ENCODE data around the gene TTPAL.

Gene TTPAL

DNA sequence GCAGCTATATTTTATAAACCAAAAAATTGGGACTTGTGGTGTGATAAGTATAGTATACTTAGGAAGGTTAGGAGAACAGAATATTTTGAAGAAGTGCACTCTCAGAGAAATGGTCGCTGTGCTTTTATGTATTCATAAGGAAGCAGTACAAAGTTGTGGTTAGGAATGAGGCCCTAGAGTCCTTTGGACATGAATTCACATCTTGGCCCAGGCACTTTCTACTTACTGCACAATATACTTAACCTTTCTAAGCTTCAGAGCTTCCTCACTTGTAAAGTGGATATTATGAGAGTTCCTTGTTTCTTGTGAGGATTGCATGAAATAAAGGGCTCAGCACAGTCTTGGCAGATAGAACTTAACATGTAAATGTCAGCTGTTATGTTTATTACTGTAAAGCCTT, 67.2 kb downstream of the TTPAL start:
- DNase-seq: no peak

DNA sequence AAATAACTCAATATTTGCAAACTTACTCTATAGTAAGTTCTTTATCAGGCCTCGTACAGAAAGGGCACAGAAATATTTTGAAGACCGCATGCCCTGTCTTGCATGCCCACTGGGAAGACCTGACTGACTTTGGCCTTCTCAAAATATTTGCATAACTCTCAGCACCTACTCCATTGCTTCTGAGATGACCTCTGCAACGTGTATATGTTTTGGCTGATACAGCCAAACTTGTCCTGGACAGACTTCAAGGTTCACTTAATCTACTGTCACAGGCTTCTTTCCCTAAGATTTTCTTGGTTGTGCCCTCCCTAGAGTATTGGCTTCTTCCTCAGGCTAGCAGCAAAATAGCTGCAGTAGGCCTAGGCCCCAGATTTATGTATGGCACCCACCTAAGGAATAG, 67.7 kb downstream of the TTPAL start:
- DNase-seq: no peak
